HEK293 (cell line): Measurements from ENCODE around the gene AGMO.

ENCODE experiments used
- CTCF ChIP-seq: fragments of 450-650 bp; formaldehyde crosslinking; IDR thresholded peaks from 2 replicates; pipeline ENCODE4 v1.5.1; 2016; ENCODE audit warnings: missing biosample characterization, missing genetic modification characterization
- EGR2 ChIP-seq: fragments of 450-650 bp; formaldehyde crosslinking; IDR thresholded peaks from 2 replicates; pipeline ENCODE4 v1.5.1; 2016; ENCODE audit warnings: low read depth, missing biosample characterization, missing genetic modification characterization
- KLF16 ChIP-seq: fragments of 450-650 bp; formaldehyde crosslinking; IDR thresholded peaks from 2 replicates; pipeline ENCODE4 v1.5.1; 2017; ENCODE audit warnings: missing biosample characterization, missing genetic modification characterization
- PBX3 ChIP-seq: sonication (generic); formaldehyde crosslinking; IDR thresholded peaks from 2 replicates; pipeline ENCODE4 v1.8.1; 2022; ENCODE audit warnings: mild to moderate bottlenecking, moderate library complexity, missing genetic modification reagents
- TCF7L2 ChIP-seq: IDR thresholded peaks from 2 replicates; pipeline ENCODE4 v1.6.1; 2011; ENCODE audit warnings: low read depth, mild to moderate bottlenecking, inconsistent platforms, low read length, moderate library complexity, borderline replicate concordance
- ZNF202 ChIP-seq: fragments of 450-650 bp; formaldehyde crosslinking; IDR thresholded peaks from 2 replicates; pipeline ENCODE4 v1.5.1; 2016; ENCODE audit warnings: missing biosample characterization, missing genetic modification characterization, borderline replicate concordance
- ZNF701 ChIP-seq: fragments of 450-650 bp; formaldehyde crosslinking; IDR thresholded peaks from 2 replicates; pipeline ENCODE4 v1.5.1; 2016; ENCODE audit warnings: missing biosample characterization, missing genetic modification characterization
- TF ChIP-seq, protein P1 (sequence below): fragments of 450-650 bp; formaldehyde crosslinking; IDR thresholded peaks from 2 replicates; pipeline ENCODE4 v1.5.1; 2016; ENCODE audit warnings: missing biosample characterization, missing genetic modification characterization

- TF ChIP-seq CTCF (tag by site-specific recombination) = no peak
- TF ChIP-seq KLF16 = no peak
- TF ChIP-seq ZNF701 (tag by site-specific recombination) = no peak
- no peak for TF ChIP-seq PBX3 (CRISPR knock-in tag)
- TF ChIP-seq, protein P1, sequence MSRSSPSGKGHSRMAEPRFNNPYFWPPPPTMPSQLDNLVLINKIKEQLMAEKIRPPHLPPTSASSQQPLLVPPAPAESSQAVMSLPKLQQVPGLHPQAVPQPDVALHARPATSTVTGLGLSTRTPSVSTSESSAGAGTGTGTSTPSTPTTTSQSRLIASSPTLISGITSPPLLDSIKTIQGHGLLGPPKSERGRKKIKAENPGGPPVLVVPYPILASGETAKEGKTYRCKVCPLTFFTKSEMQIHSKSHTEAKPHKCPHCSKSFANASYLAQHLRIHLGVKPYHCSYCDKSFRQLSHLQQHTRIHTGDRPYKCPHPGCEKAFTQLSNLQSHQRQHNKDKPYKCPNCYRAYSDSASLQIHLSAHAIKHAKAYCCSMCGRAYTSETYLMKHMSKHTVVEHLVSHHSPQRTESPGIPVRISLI (tag by site-specific recombination) = no peak
- TF ChIP-seq ZNF202 (tag by site-specific recombination) = no peak
- TF ChIP-seq EGR2 (tag by site-specific recombination) = no peak
- TF ChIP-seq TCF7L2 = no peak
Measured at GRCh38 chr7:15292138-15292537, 269.7 kb downstream of the AGMO start.
